Stimulated activated naive CD8-positive, alpha-beta T cell treated with anti-CD3 and anti-CD28 coated beads, Interleukin-15, Interleukin-2, amounts not matched to agents 100 ng/mL and 50 ng/mL, for 24 hours (primary cell): ENCODE data around the gene GATAD2B.
"Not testable (repeated sequence)": the region's sequence is repeated elsewhere in the genome, so short reads cannot be mapped to it uniquely, and the experiment has no call there.

Experiments used
- H3K27ac Mint-ChIP-seq: one replicate; pipeline ENCODE4 v1.8.0; 2021; ENCODE audit warnings: mild to moderate bottlenecking, mixed read lengths
- H3K27me3 Mint-ChIP-seq: one replicate; pipeline ENCODE4 v1.8.0; 2021; ENCODE audit warnings: mixed read lengths
- H3K36me3 Mint-ChIP-seq: one replicate; pipeline ENCODE4 v1.8.0; 2021; ENCODE audit warnings: low read depth, mixed read lengths
- H3K4me1 Mint-ChIP-seq: one replicate; pipeline ENCODE4 v1.8.0; 2021; ENCODE audit warnings: low read depth, mixed read lengths
- H3K4me3 Mint-ChIP-seq: one replicate; pipeline ENCODE4 v1.8.0; 2021; ENCODE audit warnings: mild to moderate bottlenecking, mixed read lengths
- H3K9me3 Mint-ChIP-seq: one replicate; pipeline ENCODE4 v1.8.0; 2021; ENCODE audit warnings: mixed read lengths

GATAD2B gene

GRCh38 chr1:153928791-153929341 is 6.1 kb upstream of the GATAD2B start:
- no peaks in the 10 kb centered on the region for H3K9me3 Mint-ChIP-seq
- H3K36me3 Mint-ChIP-seq, result peaks cover 19% of the 10 kb centered on the region
- peak overlapping the region; percentile 13 for H3K27ac Mint-ChIP-seq
- no peaks in the 10 kb centered on the region for H3K27me3 Mint-ChIP-seq
- H3K4me3 Mint-ChIP-seq, result no peak overlapping the region
- H3K4me1 Mint-ChIP-seq, result peaks cover 22% of the 10 kb centered on the region

- Mint-ChIP-seq H3K4me3 (no peak overlapping the region), H3K4me1 (peaks cover 24% of the 10 kb centered on the region), H3K27me3 (no peaks in the 10 kb centered on the region), H3K27ac (peak overlapping the region; percentile 13), H3K36me3 (peaks cover 17% of the 10 kb centered on the region), H3K9me3 (no peaks in the 10 kb centered on the region)
These were observed 5.5 kb upstream of the GATAD2B start for GRCh38 chr1:153928245-153928644.

GRCh38 chr1:153926405-153926804 is 3.6 kb upstream of the GATAD2B start:
- Mint-ChIP-seq H3K4me3 (no peak overlapping the region), H3K4me1 (peaks cover 26% of the 10 kb centered on the region), H3K27ac (no peak overlapping the region), H3K27me3 (no peaks in the 10 kb centered on the region), H3K36me3 (peaks cover 8% of the 10 kb centered on the region), H3K9me3 (no peaks in the 10 kb centered on the region)

- peak overlapping the region; percentile 94 for H3K27ac Mint-ChIP-seq
- no peaks in the 10 kb centered on the region for H3K9me3 Mint-ChIP-seq
- peaks cover 52% of the 10 kb centered on the region for H3K4me1 Mint-ChIP-seq
- peak overlapping the region; percentile 91 for H3K4me3 Mint-ChIP-seq
- H3K27me3 Mint-ChIP-seq, result no peaks in the 10 kb centered on the region
- H3K36me3 Mint-ChIP-seq, result peaks cover 11% of the 10 kb centered on the region
These were observed 448 bp downstream of the GATAD2B start for GRCh38 chr1:153922076-153922971.

DNA sequence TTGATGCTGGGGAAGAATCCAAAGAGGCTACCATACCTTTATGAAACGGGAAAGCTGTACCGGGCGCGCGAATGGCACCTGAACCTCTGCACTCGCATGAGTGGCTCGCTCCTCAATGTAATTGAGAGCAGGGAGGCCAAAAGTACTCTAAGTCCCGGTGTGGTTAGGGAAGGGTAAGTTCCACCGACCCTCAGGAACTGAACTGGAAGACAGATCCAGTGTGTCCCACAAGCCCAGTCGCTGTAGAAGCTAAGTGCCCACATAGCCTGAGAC is 1.0 kb downstream of the GATAD2B start:
- Mint-ChIP-seq H3K27me3 (no peaks in the 10 kb centered on the region), H3K4me3 (peak overlapping the region; percentile 91), H3K4me1 (peaks cover 54% of the 10 kb centered on the region), H3K9me3 (no peaks in the 10 kb centered on the region), H3K36me3 (peaks cover 11% of the 10 kb centered on the region), H3K27ac (peak overlapping the region; percentile 90)

- H3K27me3 Mint-ChIP-seq, result no peaks in the 10 kb centered on the region
- H3K4me3 Mint-ChIP-seq, result peak overlapping the region; percentile 91
- peaks cover 14% of the 10 kb centered on the region for H3K36me3 Mint-ChIP-seq
- H3K27ac Mint-ChIP-seq, result peak overlapping the region; percentile 90
- H3K4me1 Mint-ChIP-seq, result peaks cover 57% of the 10 kb centered on the region
- no peaks in the 10 kb centered on the region for H3K9me3 Mint-ChIP-seq
These were observed 1.5 kb downstream of the GATAD2B start for GRCh38 chr1:153921080-153921802.

DNA sequence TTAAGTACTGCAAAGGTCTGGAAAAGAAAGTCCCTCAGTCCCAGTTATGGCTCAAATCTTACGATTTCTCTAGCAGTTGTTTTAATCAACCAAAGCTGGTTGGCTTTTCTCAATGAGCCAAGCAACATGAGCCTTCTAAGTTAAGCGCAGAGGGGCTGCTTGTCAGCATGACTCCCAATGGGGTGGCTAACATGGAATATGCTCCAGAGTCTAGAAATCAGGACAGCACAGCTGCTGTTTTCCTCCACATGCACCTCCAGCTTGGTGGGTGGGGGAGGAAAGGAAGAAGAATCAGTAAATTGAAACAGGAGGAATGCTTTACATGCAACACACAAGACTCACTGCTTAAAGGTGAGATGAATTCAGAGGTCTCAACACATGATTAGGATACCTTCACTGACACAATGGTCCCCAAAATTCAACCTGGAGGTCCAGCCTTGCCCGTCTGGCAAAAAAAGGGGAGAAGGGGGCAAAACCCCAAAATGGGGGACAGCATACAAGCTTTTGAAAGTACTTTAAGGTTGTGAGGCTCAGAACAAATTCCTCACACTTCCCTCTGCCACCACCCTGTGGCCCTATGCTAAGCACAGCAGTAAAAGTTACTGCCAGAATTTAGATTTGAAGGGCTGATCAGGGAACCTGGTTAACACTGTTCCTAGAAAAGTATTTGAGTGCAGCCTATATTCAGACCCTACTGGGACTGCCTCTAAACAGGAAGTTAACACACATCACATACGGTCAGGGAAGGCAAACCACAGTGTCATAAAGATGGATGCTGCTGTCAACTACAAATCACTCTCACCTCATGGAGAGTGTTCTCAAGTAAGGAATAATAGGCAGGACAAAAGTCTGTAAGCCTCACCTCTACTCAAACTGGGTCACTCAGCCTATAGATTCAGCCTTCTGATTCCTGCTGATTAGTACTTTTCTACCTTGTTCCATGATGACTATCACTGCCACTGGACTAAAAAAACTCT is 2.6 kb downstream of the GATAD2B start:
- H3K4me3 Mint-ChIP-seq, result peak overlapping the region; percentile 91
- peaks cover 59% of the 10 kb centered on the region for H3K4me1 Mint-ChIP-seq
- H3K27ac Mint-ChIP-seq, result peak overlapping the region; percentile 90
- no peaks in the 10 kb centered on the region for H3K27me3 Mint-ChIP-seq
- H3K36me3 Mint-ChIP-seq, result peaks cover 20% of the 10 kb centered on the region
- H3K9me3 Mint-ChIP-seq, result no peaks in the 10 kb centered on the region

- Mint-ChIP-seq H3K27ac (peak overlapping the region; percentile 54), H3K4me1 (peaks cover 60% of the 10 kb centered on the region), H3K36me3 (peaks cover 29% of the 10 kb centered on the region), H3K4me3 (no peak overlapping the region), H3K9me3 (no peaks in the 10 kb centered on the region), H3K27me3 (no peaks in the 10 kb centered on the region)
These were observed 6.5 kb downstream of the GATAD2B start for GRCh38 chr1:153916297-153916696.

DNA sequence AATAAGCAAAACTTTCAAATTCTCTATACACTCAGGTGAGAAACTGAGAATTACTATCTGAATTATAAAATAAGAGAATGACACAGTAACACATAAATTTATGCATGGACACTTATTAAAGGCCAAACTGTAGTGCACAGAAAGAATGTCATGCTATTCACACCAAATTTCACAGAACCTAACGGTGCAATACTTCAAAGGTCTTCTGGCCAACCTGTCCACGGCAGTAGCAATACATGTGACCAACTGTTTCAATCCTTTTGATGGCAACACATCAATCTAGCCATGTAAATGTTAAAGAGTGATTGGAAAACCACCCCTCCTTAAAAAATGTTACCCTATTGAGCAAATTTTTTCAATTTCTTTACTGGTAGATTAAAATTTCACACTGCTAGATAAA is 10.4 kb downstream of the GATAD2B start:
- H3K4me1 Mint-ChIP-seq, result peaks cover 28% of the 10 kb centered on the region
- H3K27me3 Mint-ChIP-seq, result no peaks in the 10 kb centered on the region
- no peak overlapping the region for H3K27ac Mint-ChIP-seq
- no peak overlapping the region for H3K4me3 Mint-ChIP-seq
- H3K36me3 Mint-ChIP-seq, result peaks cover 29% of the 10 kb centered on the region
- H3K9me3 Mint-ChIP-seq, result no peaks in the 10 kb centered on the region

DNA sequence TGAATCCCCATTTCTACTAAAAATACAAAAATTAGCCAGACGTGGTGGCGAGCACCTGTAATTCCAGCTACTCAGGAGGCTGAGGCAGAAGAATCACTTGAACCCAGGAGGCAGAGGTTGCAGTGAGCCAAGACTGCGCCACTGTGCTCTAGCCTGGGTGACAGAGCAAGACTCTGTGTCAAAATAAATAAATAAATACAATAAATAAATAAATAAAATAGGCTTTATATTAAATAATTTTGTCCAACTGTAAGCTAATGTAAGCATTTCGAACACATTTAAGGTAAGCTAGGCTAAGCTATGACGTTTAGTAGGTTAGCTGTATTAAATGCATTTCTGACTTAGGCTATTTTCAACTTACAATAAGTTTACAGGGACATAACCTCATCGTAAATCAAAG is 12.2 kb downstream of the GATAD2B start:
- peaks cover 28% of the 10 kb centered on the region for H3K4me1 Mint-ChIP-seq
- peaks cover 30% of the 10 kb centered on the region for H3K36me3 Mint-ChIP-seq
- H3K27ac Mint-ChIP-seq, result not testable (repeated sequence)

DNA sequence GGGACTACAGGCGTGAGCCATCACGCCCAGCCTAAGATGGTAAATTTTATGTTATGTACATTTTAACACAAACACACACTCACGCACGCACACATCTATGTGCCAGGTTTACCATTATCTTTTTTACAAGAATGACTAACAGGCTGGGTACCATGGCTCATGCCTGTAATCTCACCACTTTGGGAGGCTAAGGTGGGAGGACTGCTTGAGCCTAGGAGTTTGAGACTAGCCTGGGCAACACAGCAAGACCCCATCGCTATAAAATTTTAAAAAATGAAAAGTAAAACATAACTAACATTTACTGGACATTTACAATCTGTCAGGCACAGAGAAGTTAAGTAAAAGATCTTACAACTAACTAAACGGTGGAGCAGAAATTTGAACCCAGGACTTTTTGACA is 14.7 kb downstream of the GATAD2B start:
- H3K4me1 Mint-ChIP-seq, result peaks cover 46% of the 10 kb centered on the region
- H3K36me3 Mint-ChIP-seq, result peaks cover 30% of the 10 kb centered on the region
- H3K4me3 Mint-ChIP-seq, result no peak overlapping the region
- no peaks in the 10 kb centered on the region for H3K27me3 Mint-ChIP-seq
- peak overlapping the region; percentile 31 for H3K27ac Mint-ChIP-seq
- H3K9me3 Mint-ChIP-seq, result no peaks in the 10 kb centered on the region

More for the DNA sequence above, 12.2 kb downstream of the GATAD2B start:
- H3K9me3 Mint-ChIP-seq, H3K27me3 Mint-ChIP-seq, H3K4me3 Mint-ChIP-seq: not testable (repeated sequence)

DNA sequence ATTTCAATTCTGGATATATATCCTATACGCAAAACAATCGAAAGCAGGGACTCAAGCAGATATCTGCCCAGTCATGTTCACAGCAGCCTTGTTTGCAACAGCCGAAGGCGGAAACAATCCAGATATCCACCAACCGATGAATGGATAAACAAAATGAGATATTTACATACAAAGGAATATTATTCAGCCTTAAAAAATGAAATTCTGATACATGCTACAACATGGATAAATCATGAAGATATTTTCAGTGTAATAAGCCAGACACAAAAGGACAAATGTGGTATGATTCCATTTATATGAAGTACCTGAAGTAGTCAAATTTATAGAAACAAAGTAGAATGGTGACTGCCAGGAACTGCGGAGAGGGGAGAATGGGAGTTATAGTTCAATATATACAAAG is 15.6 kb downstream of the GATAD2B start:
- no peaks in the 10 kb centered on the region for H3K9me3 Mint-ChIP-seq
- H3K36me3 Mint-ChIP-seq, result peaks cover 28% of the 10 kb centered on the region
- no peak overlapping the region for H3K27ac Mint-ChIP-seq
- H3K27me3 Mint-ChIP-seq, result no peaks in the 10 kb centered on the region
- no peak overlapping the region for H3K4me3 Mint-ChIP-seq
- H3K4me1 Mint-ChIP-seq, result peaks cover 41% of the 10 kb centered on the region

- peak overlapping the region; percentile 1 for H3K27ac Mint-ChIP-seq
- peaks cover 22% of the 10 kb centered on the region for H3K36me3 Mint-ChIP-seq
- H3K27me3 Mint-ChIP-seq, result no peaks in the 10 kb centered on the region
- H3K4me3 Mint-ChIP-seq, result no peak overlapping the region
- H3K9me3 Mint-ChIP-seq, result no peaks in the 10 kb centered on the region
- peaks cover 35% of the 10 kb centered on the region for H3K4me1 Mint-ChIP-seq
These were observed 16.4 kb downstream of the GATAD2B start for GRCh38 chr1:153906396-153906795.

GRCh38 chr1:153905908-153906307 is 16.9 kb downstream of the GATAD2B start:
- Mint-ChIP-seq H3K36me3 (peaks cover 21% of the 10 kb centered on the region), H3K4me1 (peaks cover 35% of the 10 kb centered on the region)
- not testable (repeated sequence) for H3K9me3 Mint-ChIP-seq, H3K4me3 Mint-ChIP-seq, H3K27ac Mint-ChIP-seq, H3K27me3 Mint-ChIP-seq
